Panc1 (cell line): ENCODE data around the gene IRF9.

ENCODE experiments used
- CTCF ChIP-seq: fragments of 450-650 bp; IDR thresholded peaks from 2 replicates; pipeline ENCODE4 v1.5.1; 2017; ENCODE audit warnings: mild to moderate bottlenecking
- POLR2AphosphoS5 ChIP-seq: IDR thresholded peaks from 2 replicates; pipeline ENCODE4 v1.6.1; 2012; ENCODE audit warnings: mild to moderate bottlenecking, low read depth, low read length, moderate library complexity
- REST ChIP-seq, 2 experiments: IDR thresholded peaks; 2 replicates each; pipeline ENCODE4 v1.6.1; 2011 to 2012; ENCODE audit warnings: low read depth in 2 of 2, control low read depth in 1 of 2, low read length in 1 of 2, mild to moderate bottlenecking in 1 of 2, moderate library complexity in 1 of 2; ENCODE audit not compliant: insufficient read depth in 1 of 2

- TF ChIP-seq CTCF (no peak), POLR2AphosphoS5 (no peak), REST (IDR thresholded peaks at IDR 0.05; ENCODE audit: insufficient read depth in 1 of 2, low read depth in 2 of 2, low read length in 1 of 2) (no peak)
Measured at GRCh38 chr14:24157331-24157730, 3.7 kb upstream of the IRF9 start.
